Mesenchymal stem cell (in vitro differentiated cells and primary cell): ENCODE results near the gene TRIOBP.
"Not testable (repeated sequence)": the region's sequence is repeated elsewhere in the genome, so short reads cannot be mapped to it uniquely, and the experiment has no call there.

ENCODE experiments used
- DNase-seq: peaks from one replicate; pipeline ENCODE4 v3.0.0-alpha.2; 2013
- H2AFZ ChIP-seq: one replicate; pipeline ENCODE4 v1.6.1; 2013; ENCODE audit warnings: low read depth, mild to moderate bottlenecking, control low read depth, inconsistent platforms, low read length, moderate library complexity
- H2AK5ac ChIP-seq: 2 replicates; pipeline ENCODE4 v1.6.1; 2013; ENCODE audit warnings: low read length, moderate library complexity, mild to moderate bottlenecking, inconsistent platforms; ENCODE audit not compliant: severe bottlenecking
- H2BK120ac ChIP-seq: one replicate; pipeline ENCODE4 v1.6.1; 2013; ENCODE audit warnings: low read depth, mild to moderate bottlenecking, inconsistent platforms, low read length, moderate library complexity
- H2BK12ac ChIP-seq, 2 experiments: one replicate each; pipeline ENCODE4 v1.6.1; 2013; ENCODE audit warnings: inconsistent platforms in 2 of 2, low read length in 2 of 2, mild to moderate bottlenecking in 2 of 2, moderate library complexity in 2 of 2, control low read depth in 1 of 2
- H2BK15ac ChIP-seq: one replicate; pipeline ENCODE4 v1.6.1; 2013; ENCODE audit warnings: mild to moderate bottlenecking, low read depth, inconsistent platforms; ENCODE audit not compliant: poor library complexity, severe bottlenecking
- H2BK5ac ChIP-seq: 2 replicates; pipeline ENCODE4 v1.6.1; 2013; ENCODE audit warnings: low read depth, mild to moderate bottlenecking, low read length, control low read depth, inconsistent platforms; ENCODE audit not compliant: poor library complexity, severe bottlenecking
- H3K14ac ChIP-seq, 2 experiments: one replicate each; pipeline ENCODE4 v1.6.1; 2013; ENCODE audit warnings: inconsistent platforms in 2 of 2, low read length in 2 of 2, control low read depth in 1 of 2, mild to moderate bottlenecking in 1 of 2, moderate library complexity in 1 of 2
- H3K18ac ChIP-seq, 2 experiments: one replicate each; pipeline ENCODE4 v1.6.1; 2013; ENCODE audit warnings: inconsistent platforms in 2 of 2, low read length in 2 of 2, control low read depth in 1 of 2, low read depth in 1 of 2, mild to moderate bottlenecking in 1 of 2
- H3K23ac ChIP-seq, 2 experiments: one replicate each; pipeline ENCODE4 v1.6.1; 2013; ENCODE audit warnings: inconsistent platforms in 2 of 2, low read length in 2 of 2, mild to moderate bottlenecking in 2 of 2, moderate library complexity in 2 of 2, control low read depth in 1 of 2
- H3K27ac ChIP-seq: 2 replicates; pipeline ENCODE4 v1.5.1; 2013; ENCODE audit warnings: mild to moderate bottlenecking, moderate library complexity, low read length, control low read depth, inconsistent platforms; ENCODE audit not compliant: poor library complexity, severe bottlenecking
- H3K27me3 ChIP-seq, 2 experiments: 2 replicates each; pipeline versions ENCODE4 v1.6.1 to v1.7.0; 2013; ENCODE audit warnings: low read length in 2 of 2, mild to moderate bottlenecking in 2 of 2, moderate library complexity in 2 of 2, control low read depth in 1 of 2, inconsistent platforms in 1 of 2; ENCODE audit not compliant: control insufficient read depth in 1 of 2, insufficient read depth in 1 of 2
- H3K36me3 ChIP-seq, 2 experiments: 2 replicates each; pipeline versions ENCODE4 v1.6.1 to v1.7.0; 2013; ENCODE audit warnings: low read length in 2 of 2, control low read depth in 1 of 2, inconsistent platforms in 1 of 2, low read depth in 1 of 2, mild to moderate bottlenecking in 1 of 2; ENCODE audit not compliant: insufficient read depth in 2 of 2, control insufficient read depth in 1 of 2
- H3K4ac ChIP-seq, 2 experiments: one replicate each; pipeline ENCODE4 v1.6.1; 2013; ENCODE audit warnings: inconsistent platforms in 2 of 2, low read length in 2 of 2, mild to moderate bottlenecking in 2 of 2, moderate library complexity in 2 of 2, control low read depth in 1 of 2, low read depth in 1 of 2
- H3K4me1 ChIP-seq: 2 replicates; pipeline ENCODE4 v1.6.1; 2013; ENCODE audit warnings: low read depth, low read length, control low read depth; ENCODE audit not compliant: control insufficient read depth, insufficient read depth
- H3K4me2 ChIP-seq: 2 replicates; pipeline ENCODE4 v1.6.1; 2013; ENCODE audit warnings: low read length, mild to moderate bottlenecking, inconsistent platforms; ENCODE audit not compliant: poor library complexity, severe bottlenecking
- H3K4me3 ChIP-seq, 2 experiments: 2 replicates each; pipeline versions ENCODE4 v1.5.1 to v1.7.0; 2013; ENCODE audit warnings: low read length in 2 of 2, mild to moderate bottlenecking in 2 of 2, control low read depth in 1 of 2, low read depth in 1 of 2; ENCODE audit not compliant: insufficient read depth in 1 of 2
- H3K79me1 ChIP-seq: replicated peaks from 2 replicates; pipeline ENCODE4 v1.6.1; 2013; ENCODE audit warnings: mild to moderate bottlenecking, control low read depth, low read length, inconsistent platforms; ENCODE audit not compliant: poor library complexity, severe bottlenecking
- H3K9ac ChIP-seq: 2 replicates; pipeline ENCODE4 v1.7.0; 2013; ENCODE audit warnings: mild to moderate bottlenecking, low read length, moderate library complexity
- H3K9me3 ChIP-seq: 2 replicates; pipeline ENCODE4 v1.7.0; 2013; ENCODE audit warnings: mild to moderate bottlenecking, low read length; ENCODE audit not compliant: control insufficient read depth
- H4K8ac ChIP-seq: one replicate; pipeline ENCODE4 v1.6.1; 2013; ENCODE audit warnings: inconsistent platforms, mild to moderate bottlenecking, low read length, moderate library complexity
- H4K91ac ChIP-seq: one replicate; pipeline ENCODE4 v1.6.1; 2013; ENCODE audit warnings: mild to moderate bottlenecking, low read length, inconsistent platforms
- WGBS: methylation state at CpG from one replicate; pipeline ENCODE4 v1.1.7; 2013; ENCODE audit warnings: mixed read lengths; 5-methylcytosine and 5-hydroxymethylcytosine counted together

Gene TRIOBP

DNA sequence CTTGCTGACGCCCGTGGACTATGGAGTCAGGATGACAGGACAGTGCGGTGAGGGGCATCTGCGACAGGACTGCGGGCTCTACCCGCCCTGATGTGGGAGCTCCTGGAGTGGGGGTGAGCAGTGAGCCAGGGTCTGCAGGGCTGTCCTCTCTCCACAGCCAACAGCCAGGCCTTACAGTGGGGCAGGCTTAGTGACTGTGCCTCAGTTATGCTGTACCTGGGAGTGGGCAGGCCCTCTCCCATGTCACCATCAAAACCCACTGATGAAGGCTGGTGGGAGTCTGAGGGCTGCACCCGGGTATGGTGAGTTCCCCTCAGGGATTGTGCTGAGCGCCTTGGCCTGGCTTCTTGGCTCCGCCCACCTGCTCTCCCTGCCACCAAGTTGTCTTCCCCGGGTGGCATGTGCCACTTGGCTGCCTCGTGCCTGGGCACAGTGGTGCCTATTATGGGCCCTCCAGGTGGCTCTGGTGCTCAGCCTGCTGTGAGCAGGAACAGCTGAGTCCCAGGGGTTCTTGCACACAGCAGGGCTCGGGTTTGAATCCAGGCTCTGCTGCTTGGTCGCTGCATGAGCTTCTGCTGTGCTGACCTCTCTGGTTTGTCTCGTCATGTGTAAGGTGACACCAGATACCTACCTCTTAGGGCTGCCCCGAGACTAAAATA lies 4.1 kb upstream of the TRIOBP start:
- Histone ChIP-seq H4K8ac (peak overlapping the region; percentile 28), H3K4me3 (no peak overlapping the region), H2BK5ac (no peak overlapping the region), H2AK5ac (no peak overlapping the region), H3K9me3 (no peaks in the 10 kb centered on the region), H3K9ac (no peak overlapping the region), H3K79me1 (peaks cover 20% of the 10 kb centered on the region), H3K23ac (no peak overlapping the region), H2BK120ac (no peak overlapping the region), H3K27me3 (no peaks in the 10 kb centered on the region), H3K14ac (no peak overlapping the region), H3K27ac (no peak overlapping the region), H2AFZ (no peak overlapping the region), H2BK12ac (no peak overlapping the region), H3K4me1 (peaks cover 15% of the 10 kb centered on the region), H4K91ac (no peak overlapping the region), H2BK15ac (peak overlapping the region; percentile 38), H3K18ac (no peak overlapping the region), H3K4me2 (no peak overlapping the region), H3K36me3 (peaks cover 54 to 56% of the 10 kb centered on the region in 2 experiments), H3K4ac (no peak overlapping the region)
- no peak for DNase-seq
- WGBS = 97% methylated on average over 15 of the region's 15 CpGs

DNA sequence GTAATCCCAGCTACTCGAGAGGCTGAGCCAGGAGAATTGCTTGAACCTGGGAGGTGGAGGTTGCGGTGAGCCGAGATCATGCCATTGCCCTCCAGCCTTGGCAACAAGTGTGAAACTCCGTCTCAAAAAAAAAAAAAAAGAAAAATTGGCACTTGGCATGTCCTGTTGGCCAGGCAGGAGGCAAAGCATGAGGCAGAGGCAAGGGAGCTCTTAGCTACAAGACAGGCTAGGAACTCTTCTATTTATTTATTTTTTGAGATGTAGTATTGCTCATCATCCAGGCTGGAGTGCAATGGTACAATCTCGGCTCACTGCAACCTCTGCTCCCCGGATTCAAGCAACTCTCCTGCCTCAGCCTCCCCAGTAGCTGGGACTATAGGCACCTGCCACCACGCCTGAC lies 2.7 kb upstream of the TRIOBP start:
- H2BK12ac ChIP-seq = not testable (repeated sequence)

DNA sequence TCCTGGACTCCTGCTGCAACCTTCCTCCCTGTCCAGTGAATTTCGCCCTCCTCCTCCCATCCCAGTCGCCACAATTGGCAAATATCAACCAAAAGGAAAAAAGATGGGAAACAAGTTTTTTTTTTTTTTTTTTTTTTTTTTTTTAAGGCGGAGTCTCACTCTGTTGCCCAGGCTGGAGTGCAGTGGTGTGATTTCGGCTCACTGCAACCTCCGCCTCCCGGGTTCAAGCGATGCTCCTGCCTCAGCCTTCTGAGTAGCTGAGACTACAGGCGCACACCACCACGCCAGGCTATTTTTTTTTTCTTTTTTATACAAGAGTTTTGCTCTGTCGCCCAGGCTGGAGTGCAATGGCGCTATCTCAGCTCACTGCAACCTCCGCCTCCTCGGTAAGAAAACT lies 590 bp upstream of the TRIOBP start:
- not testable (repeated sequence) for H3K27me3 ChIP-seq, H3K23ac ChIP-seq, H2BK5ac ChIP-seq, H2BK120ac ChIP-seq, H3K14ac ChIP-seq, H3K79me1 ChIP-seq, DNase-seq, H2AFZ ChIP-seq, H3K18ac ChIP-seq, H3K4ac ChIP-seq, H3K9me3 ChIP-seq, H4K8ac ChIP-seq, H3K27ac ChIP-seq, H2AK5ac ChIP-seq, H3K4me1 ChIP-seq, H2BK15ac ChIP-seq, H2BK12ac ChIP-seq, H4K91ac ChIP-seq
- Histone ChIP-seq H3K4me3 (peak overlapping the region in 1 of 2 experiments; percentile 53), H3K9ac (peak overlapping the region; percentile 40), H3K36me3 (peaks cover 28 to 32% of the 10 kb centered on the region in 2 experiments), H3K4me2 (peak overlapping the region; percentile 61)
- WGBS = 48% methylated on average over 11 of the region's 13 CpGs

More for the DNA sequence above, 2.7 kb upstream of the TRIOBP start:
- not testable (repeated sequence) for H3K9me3 ChIP-seq, H3K14ac ChIP-seq, H2AK5ac ChIP-seq, H3K18ac ChIP-seq, H2BK15ac ChIP-seq, H3K4me2 ChIP-seq, DNase-seq, H3K4ac ChIP-seq, H2BK120ac ChIP-seq, H2BK5ac ChIP-seq, H4K91ac ChIP-seq, H3K27ac ChIP-seq, H3K23ac ChIP-seq, H4K8ac ChIP-seq, H3K27me3 ChIP-seq, H3K4me3 ChIP-seq, H3K9ac ChIP-seq, H2AFZ ChIP-seq
- 92% methylated on average over 5 of the region's 7 CpGs for WGBS
- Histone ChIP-seq H3K79me1 (peaks cover 11% of the 10 kb centered on the region), H3K4me1 (peaks cover 10% of the 10 kb centered on the region), H3K36me3 (peaks cover 42 to 44% of the 10 kb centered on the region in 2 experiments)

DNA sequence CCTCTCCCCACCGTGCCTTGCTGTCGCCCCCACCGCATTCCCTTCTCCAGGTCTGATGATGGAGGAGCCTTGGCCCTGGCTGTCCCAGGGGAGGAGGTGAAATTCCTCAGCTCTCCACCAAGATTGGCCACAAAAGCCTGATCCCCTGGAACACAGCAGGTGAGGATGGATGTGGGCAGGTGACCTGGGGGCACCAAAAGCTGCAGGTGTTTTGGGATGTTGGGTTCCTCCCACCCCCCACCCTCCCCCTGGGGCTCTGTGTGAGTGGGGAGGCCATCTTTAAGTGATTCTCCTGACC lies 639 bp downstream of the TRIOBP start:
- no peak overlapping the region for H2BK5ac ChIP-seq
- no peak overlapping the region for H3K18ac ChIP-seq
- H4K91ac ChIP-seq = peak overlapping the region; percentile 9
- H2BK12ac ChIP-seq = peak overlapping the region; percentile 18 to 57
- no peak overlapping the region for H3K14ac ChIP-seq
- WGBS = 20% methylated on average over 1 of the region's 3 CpGs
- DNase-seq = no peak
- no peaks in the 10 kb centered on the region for H3K27me3 ChIP-seq
- no peaks in the 10 kb centered on the region for H3K79me1 ChIP-seq
- no peak overlapping the region for H2BK120ac ChIP-seq
- H2AFZ ChIP-seq = peak overlapping the region; percentile 62
- peak overlapping the region; percentile 73 for H3K4me2 ChIP-seq
- H2BK15ac ChIP-seq = no peak overlapping the region
- H2AK5ac ChIP-seq = no peak overlapping the region
- peaks cover 16 to 21% of the 10 kb centered on the region in 2 experiments for H3K36me3 ChIP-seq
- peaks cover 9% of the 10 kb centered on the region for H3K4me1 ChIP-seq
- no peak overlapping the region for H3K4ac ChIP-seq
- H3K4me3 ChIP-seq = no peak overlapping the region
- H3K27ac ChIP-seq = no peak overlapping the region
- H3K23ac ChIP-seq = no peak overlapping the region
- H3K9ac ChIP-seq = no peak overlapping the region
- H3K9me3 ChIP-seq = no peaks in the 10 kb centered on the region
- H4K8ac ChIP-seq = no peak overlapping the region
